DOHH2 (cell line): ENCODE results near the gene CTTNBP2NL.
"Not testable (repeated sequence)": the region's sequence is repeated elsewhere in the genome, so short reads cannot be mapped to it uniquely, and the experiment has no call there.

Source experiments
- H3F3A ChIP-seq: fragments of 200-600 bp; sonication (generic), shearing (Covaris generic); 2 replicates; pipeline ENCODE4 v1.6.0; 2016; ENCODE audit warnings: antibody characterized with exemption, mild to moderate bottlenecking; ENCODE audit not compliant: control insufficient read depth, insufficient read depth
- H3K27ac ChIP-seq: fragments of 200-600 bp; sonication (generic); 2 replicates; pipeline ENCODE4 v1.5.1; 2014; ENCODE audit warnings: low read depth, mild to moderate bottlenecking, low read length, moderate library complexity
- H3K27me3 ChIP-seq: fragments of 200-600 bp; sonication (generic); 2 replicates; pipeline ENCODE4 v1.6.1; 2014; ENCODE audit warnings: mild to moderate bottlenecking, low read length, mixed read lengths; ENCODE audit not compliant: control insufficient read depth
- H3K36me3 ChIP-seq: fragments of 200-600 bp; sonication (generic); 2 replicates; pipeline ENCODE4 v1.6.1; 2014; ENCODE audit warnings: mild to moderate bottlenecking, low read length, moderate library complexity, mixed read lengths; ENCODE audit not compliant: control insufficient read depth
- H3K4me1 ChIP-seq: fragments of 200-600 bp; sonication (generic); 2 replicates; pipeline ENCODE4 v1.6.1; 2014; ENCODE audit warnings: mild to moderate bottlenecking, low read length, mixed read lengths; ENCODE audit not compliant: control insufficient read depth
- H3K4me2 ChIP-seq: fragments of 200-600 bp; sonication (generic); 2 replicates; pipeline ENCODE4 v1.6.0; 2014; ENCODE audit warnings: mild to moderate bottlenecking, low read length, moderate library complexity
- H3K4me3 ChIP-seq: fragments of 200-600 bp; sonication (generic); 2 replicates; pipeline ENCODE4 v1.5.1; 2014; ENCODE audit warnings: mild to moderate bottlenecking, low read length, mixed read lengths
- H3K79me2 ChIP-seq: fragments of 200-600 bp; sonication (generic); 2 replicates; pipeline ENCODE4 v1.6.1; 2014; ENCODE audit warnings: mild to moderate bottlenecking, low read length, mixed read lengths; ENCODE audit not compliant: control insufficient read depth
- H3K9me2 ChIP-seq: fragments of 200-600 bp; sonication (generic); replicated peaks from 2 replicates; pipeline ENCODE4 v1.6.1; 2014; ENCODE audit warnings: mild to moderate bottlenecking, low read length, mixed read lengths; ENCODE audit not compliant: control insufficient read depth
- H3K9me3 ChIP-seq: fragments of 200-600 bp; sonication (generic); 2 replicates; pipeline ENCODE4 v1.6.1; 2014; ENCODE audit warnings: antibody characterized with exemption, low read length, mixed read lengths; ENCODE audit not compliant: control insufficient read depth, insufficient read depth
- H4K20me1 ChIP-seq: fragments of 200-600 bp; sonication (generic); 2 replicates; pipeline ENCODE4 v1.6.0; 2014; ENCODE audit warnings: low read depth, mild to moderate bottlenecking, antibody characterized with exemption, low read length, moderate library complexity; ENCODE audit not compliant: control insufficient read depth, insufficient read depth
- EZH2phosphoT487 ChIP-seq: fragments of 200-600 bp; sonication (generic); IDR thresholded peaks from 2 replicates; pipeline ENCODE4 v1.6.1; 2017; ENCODE audit warnings: borderline replicate concordance, mild to moderate bottlenecking, antibody characterized with exemption, low read length, moderate library complexity, mixed read lengths
- TF ChIP-seq, protein P1 (sequence below): fragments of 200-600 bp; sonication (generic); IDR thresholded peaks from one replicate; pipeline ENCODE4 v1.5.1; 2014; ENCODE audit warnings: antibody characterized with exemption, mild to moderate bottlenecking, low read depth, low read length; ENCODE audit not compliant: poor library complexity, severe bottlenecking

CTTNBP2NL gene

DNA sequence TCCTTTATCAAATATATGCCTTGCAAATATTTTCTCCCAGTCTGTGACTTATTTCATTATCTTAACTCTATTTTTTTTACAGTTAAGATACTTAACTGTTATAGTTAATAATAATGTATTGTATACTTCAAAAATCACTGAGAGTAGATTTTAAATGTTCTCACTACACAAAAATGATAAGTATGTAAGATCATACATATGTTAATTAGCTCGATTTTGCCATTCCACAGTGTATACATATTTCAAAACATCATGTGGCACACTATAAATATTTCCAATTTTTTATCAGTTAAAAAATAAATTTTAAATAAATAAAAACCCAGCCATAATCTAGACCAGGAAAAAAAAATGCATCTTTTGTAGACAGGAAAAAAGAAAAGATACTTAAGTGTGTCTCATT is 27.2 kb downstream of the CTTNBP2NL start:
- Histone ChIP-seq H3K79me2 (no peaks in the 10 kb centered on the region), H3K9me3 (no peaks in the 10 kb centered on the region), H3K4me3 (no peak overlapping the region), H3K4me2 (no peak overlapping the region), H3F3A (no peaks in the 10 kb centered on the region), H3K36me3 (no peaks in the 10 kb centered on the region), H3K9me2 (no peaks in the 10 kb centered on the region), H4K20me1 (0 out of 2 replicates have a peak, but pooled peaks cover 3% of the 10 kb centered on the region), H3K27me3 (no peaks in the 10 kb centered on the region), H3K4me1 (no peaks in the 10 kb centered on the region), H3K27ac (no peak overlapping the region)
- no peak for TF ChIP-seq EZH2phosphoT487
- TF ChIP-seq, protein P1, sequence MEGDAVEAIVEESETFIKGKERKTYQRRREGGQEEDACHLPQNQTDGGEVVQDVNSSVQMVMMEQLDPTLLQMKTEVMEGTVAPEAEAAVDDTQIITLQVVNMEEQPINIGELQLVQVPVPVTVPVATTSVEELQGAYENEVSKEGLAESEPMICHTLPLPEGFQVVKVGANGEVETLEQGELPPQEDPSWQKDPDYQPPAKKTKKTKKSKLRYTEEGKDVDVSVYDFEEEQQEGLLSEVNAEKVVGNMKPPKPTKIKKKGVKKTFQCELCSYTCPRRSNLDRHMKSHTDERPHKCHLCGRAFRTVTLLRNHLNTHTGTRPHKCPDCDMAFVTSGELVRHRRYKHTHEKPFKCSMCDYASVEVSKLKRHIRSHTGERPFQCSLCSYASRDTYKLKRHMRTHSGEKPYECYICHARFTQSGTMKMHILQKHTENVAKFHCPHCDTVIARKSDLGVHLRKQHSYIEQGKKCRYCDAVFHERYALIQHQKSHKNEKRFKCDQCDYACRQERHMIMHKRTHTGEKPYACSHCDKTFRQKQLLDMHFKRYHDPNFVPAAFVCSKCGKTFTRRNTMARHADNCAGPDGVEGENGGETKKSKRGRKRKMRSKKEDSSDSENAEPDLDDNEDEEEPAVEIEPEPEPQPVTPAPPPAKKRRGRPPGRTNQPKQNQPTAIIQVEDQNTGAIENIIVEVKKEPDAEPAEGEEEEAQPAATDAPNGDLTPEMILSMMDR: no peak

GRCh38 chr1:112423666-112424065 is 27.7 kb downstream of the CTTNBP2NL start:
- not testable (repeated sequence) for H3K9me2 ChIP-seq, H3F3A ChIP-seq, H3K27ac ChIP-seq, H3K4me2 ChIP-seq, H3K4me3 ChIP-seq, H3K79me2 ChIP-seq, H3K9me3 ChIP-seq, H4K20me1 ChIP-seq, H3K36me3 ChIP-seq, H3K27me3 ChIP-seq, H3K4me1 ChIP-seq

- Histone ChIP-seq H3K4me2 (no peak overlapping the region), H3F3A (no peaks in the 10 kb centered on the region), H4K20me1 (no peaks in the 10 kb centered on the region), H3K79me2 (no peaks in the 10 kb centered on the region), H3K9me2 (no peaks in the 10 kb centered on the region), H3K27ac (no peak overlapping the region), H3K4me3 (no peak overlapping the region), H3K27me3 (no peaks in the 10 kb centered on the region), H3K36me3 (no peaks in the 10 kb centered on the region), H3K9me3 (no peaks in the 10 kb centered on the region), H3K4me1 (peaks cover 13% of the 10 kb centered on the region)
- TF ChIP-seq, protein P1: no peak
- no peak for TF ChIP-seq EZH2phosphoT487
These were observed 33.7 kb downstream of the CTTNBP2NL start for GRCh38 chr1:112429749-112430148.

DNA sequence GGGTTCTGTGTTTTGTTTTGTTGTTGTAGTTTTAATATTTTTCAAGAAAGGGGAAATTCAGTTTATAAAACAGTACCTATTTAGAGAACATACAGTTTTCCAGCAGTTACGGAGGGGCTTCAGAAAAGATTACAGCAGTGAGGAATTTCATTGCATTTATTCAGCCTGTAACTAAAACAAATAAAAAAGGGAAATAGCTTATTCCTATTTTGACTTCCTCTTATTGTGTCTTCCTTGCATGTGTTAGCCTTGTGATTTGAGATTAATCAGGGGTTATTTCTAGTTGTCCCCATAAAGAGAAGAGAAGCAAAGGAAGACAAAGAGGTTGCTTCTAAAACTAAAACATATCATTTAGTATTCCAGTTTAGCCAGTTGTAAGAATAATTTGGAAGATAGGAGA is 35.0 kb downstream of the CTTNBP2NL start:
- H3K4me1 ChIP-seq: peaks cover 13% of the 10 kb centered on the region
- H3K79me2 ChIP-seq: no peaks in the 10 kb centered on the region
- no peaks in the 10 kb centered on the region for H3K36me3 ChIP-seq
- H3F3A ChIP-seq: no peaks in the 10 kb centered on the region
- no peaks in the 10 kb centered on the region for H3K27me3 ChIP-seq
- H4K20me1 ChIP-seq: no peaks in the 10 kb centered on the region
- no peaks in the 10 kb centered on the region for H3K9me3 ChIP-seq
- peak overlapping the region; percentile 53 for H3K4me2 ChIP-seq
- no peaks in the 10 kb centered on the region for H3K9me2 ChIP-seq
- H3K27ac ChIP-seq: no peak overlapping the region
- peak overlapping the region; percentile 42 for H3K4me3 ChIP-seq
- TF ChIP-seq, protein P1: no peak
- TF ChIP-seq EZH2phosphoT487: no peak
